Choroid plexus epithelial cell (primary cell): Measurements from ENCODE around the gene SP140.

Experiments used
- DNase-seq: peaks from one replicate; pipeline ENCODE4 v3.0.0-alpha.2; 2010; ENCODE audit warnings: low read depth
- H3K4me3 ChIP-seq: 2 replicates; pipeline ENCODE4 v1.5.1; 2011; ENCODE audit warnings: low read depth, mild to moderate bottlenecking, control low read depth, low read length, moderate library complexity
- TF ChIP-seq, protein P1 (sequence below): conservative IDR thresholded peaks from 2 replicates; pipeline ENCODE4 v1.5.1; 2011; ENCODE audit warnings: low read depth, mild to moderate bottlenecking, control low read depth, inconsistent platforms, low read length, moderate library complexity

The SP140 gene

DNA sequence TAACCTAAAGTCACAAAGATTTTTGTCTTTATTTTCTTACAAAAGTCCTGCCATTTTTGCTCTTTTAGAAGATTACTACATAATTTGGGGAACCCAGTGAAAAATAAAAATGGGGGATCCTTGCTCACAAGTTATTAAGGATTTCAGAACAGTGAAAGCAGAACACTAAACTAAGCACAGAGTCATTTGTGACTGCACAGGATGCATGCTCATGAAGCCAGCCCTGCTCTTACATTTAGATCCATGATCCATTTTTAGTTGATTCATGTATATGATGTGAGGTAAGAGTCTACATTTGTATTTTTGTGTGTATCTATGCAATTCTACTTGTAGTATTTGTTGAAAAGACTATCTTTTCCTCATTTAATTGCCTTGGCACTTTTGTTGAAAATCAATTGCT lies 123.3 kb downstream of the SP140 start:
- no peak overlapping the region for H3K4me3 ChIP-seq
- TF ChIP-seq, protein P1, sequence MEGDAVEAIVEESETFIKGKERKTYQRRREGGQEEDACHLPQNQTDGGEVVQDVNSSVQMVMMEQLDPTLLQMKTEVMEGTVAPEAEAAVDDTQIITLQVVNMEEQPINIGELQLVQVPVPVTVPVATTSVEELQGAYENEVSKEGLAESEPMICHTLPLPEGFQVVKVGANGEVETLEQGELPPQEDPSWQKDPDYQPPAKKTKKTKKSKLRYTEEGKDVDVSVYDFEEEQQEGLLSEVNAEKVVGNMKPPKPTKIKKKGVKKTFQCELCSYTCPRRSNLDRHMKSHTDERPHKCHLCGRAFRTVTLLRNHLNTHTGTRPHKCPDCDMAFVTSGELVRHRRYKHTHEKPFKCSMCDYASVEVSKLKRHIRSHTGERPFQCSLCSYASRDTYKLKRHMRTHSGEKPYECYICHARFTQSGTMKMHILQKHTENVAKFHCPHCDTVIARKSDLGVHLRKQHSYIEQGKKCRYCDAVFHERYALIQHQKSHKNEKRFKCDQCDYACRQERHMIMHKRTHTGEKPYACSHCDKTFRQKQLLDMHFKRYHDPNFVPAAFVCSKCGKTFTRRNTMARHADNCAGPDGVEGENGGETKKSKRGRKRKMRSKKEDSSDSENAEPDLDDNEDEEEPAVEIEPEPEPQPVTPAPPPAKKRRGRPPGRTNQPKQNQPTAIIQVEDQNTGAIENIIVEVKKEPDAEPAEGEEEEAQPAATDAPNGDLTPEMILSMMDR = no peak

DNA sequence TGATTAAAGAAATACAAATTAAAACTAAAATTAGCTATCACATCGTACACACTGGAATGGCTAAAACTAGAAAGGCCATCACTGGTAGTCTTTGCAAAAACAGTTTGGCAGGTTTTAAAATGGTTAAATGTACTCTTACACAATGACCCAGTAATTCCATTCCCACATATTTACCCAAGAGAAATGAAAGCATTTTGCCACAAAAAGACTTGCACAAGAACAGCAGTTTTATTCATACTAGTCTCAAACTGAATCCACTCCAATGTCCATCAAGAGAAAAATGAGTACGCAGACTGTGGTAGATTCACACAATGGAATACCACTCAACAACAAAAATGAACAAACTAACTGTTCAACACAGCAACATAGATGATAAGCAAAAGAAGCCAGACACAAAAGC lies 130.5 kb downstream of the SP140 start:
- peak; percentile 86 for DNase-seq
- TF ChIP-seq, protein P1 = no peak
- no peak overlapping the region for H3K4me3 ChIP-seq

More for the DNA sequence above, 123.3 kb downstream of the SP140 start:
- no peak for DNase-seq

DNA sequence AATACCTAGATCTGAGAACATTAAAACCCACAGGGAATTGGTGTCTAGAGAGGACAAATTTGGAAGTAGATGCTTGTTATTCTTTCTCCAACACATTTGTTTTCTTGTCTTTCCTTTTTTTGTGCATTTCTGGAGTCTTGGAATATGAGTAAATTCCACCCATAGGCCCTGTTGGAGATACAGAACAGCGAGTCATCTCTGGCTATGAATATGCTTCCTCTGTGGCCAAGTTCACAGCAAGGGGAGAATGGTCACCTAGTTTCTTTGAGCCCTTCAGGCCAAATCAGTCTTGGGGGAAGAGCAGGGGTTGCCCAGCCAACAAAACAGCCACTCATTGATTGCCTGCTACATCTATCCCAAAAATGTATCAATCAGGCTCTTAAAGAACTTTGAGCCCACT lies 132.8 kb downstream of the SP140 start:
- TF ChIP-seq, protein P1 = no peak
- peak; percentile 14 for DNase-seq
- H3K4me3 ChIP-seq = no peak overlapping the region

DNA sequence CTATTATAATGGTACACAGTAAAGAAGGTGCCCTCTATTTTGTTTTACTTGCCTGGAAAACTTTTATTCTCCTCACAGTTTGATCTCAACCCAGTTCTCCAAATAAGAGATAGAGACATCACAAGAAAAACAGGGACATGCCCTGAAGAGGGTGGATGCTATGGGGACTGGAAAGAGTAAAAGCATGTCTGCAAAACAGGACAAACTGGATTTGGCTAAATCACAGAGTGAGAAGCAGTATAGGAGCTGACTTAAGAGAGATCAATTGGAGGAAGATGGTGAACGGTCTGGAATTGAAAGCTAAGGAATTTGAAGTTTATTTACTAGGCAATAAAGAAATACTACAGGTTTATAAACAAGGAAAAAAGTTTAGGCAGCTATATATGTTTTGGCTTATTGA lies 134.5 kb downstream of the SP140 start:
- H3K4me3 ChIP-seq = no peak overlapping the region
- DNase-seq = no peak
- TF ChIP-seq, protein P1 = no peak

DNA sequence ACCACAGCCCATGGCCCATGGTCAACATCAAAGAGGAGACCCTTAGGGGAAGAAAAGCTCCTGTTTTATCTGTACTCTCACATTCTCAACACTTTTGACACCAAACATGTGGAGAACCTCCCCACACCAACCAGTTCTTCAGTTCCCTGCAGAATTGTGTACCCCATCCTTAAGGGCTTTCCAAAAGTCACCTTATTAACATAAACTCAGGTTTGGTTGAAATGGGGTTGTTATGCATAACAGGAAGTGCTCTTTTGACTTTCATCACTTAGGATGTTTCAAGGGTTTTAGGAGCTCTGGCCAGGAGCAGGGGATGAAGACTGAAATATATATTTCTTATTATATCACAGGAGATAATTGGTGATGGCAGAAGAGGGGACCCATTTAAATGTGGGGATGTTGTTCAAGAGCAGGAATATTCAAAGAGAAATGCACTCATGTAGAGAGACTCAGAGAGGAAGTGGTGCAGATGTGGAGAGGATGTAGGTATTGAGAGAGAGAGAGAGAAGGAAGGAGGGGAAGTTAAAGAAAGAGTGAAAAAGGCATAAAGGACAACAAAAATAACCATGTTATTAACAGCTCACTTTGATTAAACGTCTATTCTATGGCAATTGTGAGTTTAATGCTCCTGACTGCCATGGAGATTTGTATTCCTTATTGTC lies 136.6 kb downstream of the SP140 start:
- H3K4me3 ChIP-seq = no peak overlapping the region
- no peak for DNase-seq
- TF ChIP-seq, protein P1 = no peak
